Lower lobe of right lung (tissue), 2 donors: Measurements from ENCODE around the gene SIVA1. TPM values are rescaled to one million over a fixed set of nuclear protein-coding genes. Genes with fewer than 3 reads are reported as not detected.
"Not testable (repeated sequence)": the region's sequence is repeated elsewhere in the genome, so short reads cannot be mapped to it uniquely, and the experiment has no call there.

Experiments
- ATAC-seq, 2 donors: fragments of 200-7000 bp; cut with Tn5 transposase; one replicate each; pipeline ENCODE4 v1.9.1; 2020 to 2022; ENCODE audit warnings: mild to moderate bottlenecking in 2 of 2, moderate library complexity in 2 of 2
- DNase-seq: peaks from one replicate; pipeline ENCODE4 v3.0.0-alpha.2; 2020
- H3K27ac ChIP-seq: fragments of 200-600 bp; one replicate; pipeline ENCODE4 v1.8.0; 2022
- H3K27me3 ChIP-seq: fragments of 200-600 bp; one replicate; pipeline ENCODE4 v1.8.0; 2022; ENCODE audit warnings: low read depth
- H3K36me3 ChIP-seq: fragments of 200-600 bp; one replicate; pipeline ENCODE4 v1.8.0; 2022; ENCODE audit warnings: mild to moderate bottlenecking
- H3K4me1 ChIP-seq: fragments of 200-600 bp; one replicate; pipeline ENCODE4 v1.8.0; 2022
- H3K4me3 ChIP-seq: fragments of 200-600 bp; one replicate; pipeline ENCODE4 v1.8.0; 2022; ENCODE audit warnings: mild to moderate bottlenecking
- H3K9me3 ChIP-seq: fragments of 200-600 bp; one replicate; pipeline ENCODE4 v1.8.0; 2022
- CTCF ChIP-seq: fragments of 200-600 bp; IDR thresholded peaks from one replicate; pipeline ENCODE4 v1.8.0; 2022; ENCODE audit warnings: antibody characterized with exemption, mild to moderate bottlenecking
- intact Hi-C: fragments of 100-400 bp; cut with DNase I; formaldehyde crosslinking; loops from one replicate; pipeline ENCODE4 v1.11.0; 2022
- total RNA-seq: library from RNA; stranded (reverse); fragmentation: NEBNext Ultra II Directional; extraction: Animal tissue kit (Norgen Biotek cat#: 25700); gene quantifications from one replicate; pipeline ENCODE4 v1.2.1, GENCODE V29; 2021
- donor health status: DM: no; HTN: yes; CAD: no; lungs with severe emphysema.

SIVA1 gene
- total RNA-seq, 1 donor from 2014 or later, result 66.3 TPM

- H3K27ac ChIP-seq, result no peak overlapping the region
Observed at GRCh38 chr14:104747876-104748275, 5.1 kb upstream of the SIVA1 start.

DNA sequence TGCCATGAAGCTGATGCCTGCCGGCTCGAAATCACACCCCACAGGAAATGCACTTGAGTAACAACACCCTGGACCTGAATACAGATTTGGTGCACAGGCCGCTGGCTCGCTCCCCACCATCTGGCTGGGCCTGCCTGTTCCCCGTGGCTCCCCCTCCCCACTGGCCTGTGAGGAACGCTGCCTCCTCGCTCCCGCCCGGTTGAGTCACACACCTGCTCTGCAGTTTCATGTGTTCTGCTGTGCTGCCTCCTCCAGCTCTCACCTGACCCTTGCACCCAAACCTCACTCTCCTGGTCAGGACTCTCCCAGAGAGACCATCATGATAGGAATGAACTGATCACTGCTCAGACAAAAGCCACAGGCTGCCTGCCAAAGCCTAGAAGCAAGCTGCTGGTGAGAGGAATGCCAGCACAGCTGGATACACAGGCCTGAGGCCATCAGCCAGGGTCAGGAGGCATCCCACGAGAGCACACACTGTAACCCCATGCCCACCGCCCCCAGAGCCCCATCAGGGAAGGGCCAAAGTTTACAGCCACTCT, 3.8 kb upstream of the SIVA1 start:
- TF ChIP-seq CTCF, result no peak
- DNase-seq (no peak), ATAC-seq (no peak)
- no peak overlapping the region for H3K4me3 ChIP-seq
- H3K36me3 ChIP-seq, result no peaks in the 10 kb centered on the region
- H3K27me3 ChIP-seq, result no peaks in the 10 kb centered on the region
- H3K4me1 ChIP-seq, result peaks cover 12% of the 10 kb centered on the region
- no peak overlapping the region for H3K27ac ChIP-seq
- intact Hi-C loops, result no loop called here
- no peaks in the 10 kb centered on the region for H3K9me3 ChIP-seq

More at GRCh38 chr14:104747876-104748275, 5.1 kb upstream of the SIVA1 start:
- Histone ChIP-seq H3K4me3 (no peak overlapping the region), H3K27me3 (no peaks in the 10 kb centered on the region), H3K36me3 (no peaks in the 10 kb centered on the region), H3K4me1 (peaks cover 4% of the 10 kb centered on the region), H3K9me3 (no peaks in the 10 kb centered on the region)
- no peak for TF ChIP-seq CTCF
- DNase-seq (no peak), ATAC-seq (no peak)
- intact Hi-C loops, result no loop called here

DNA sequence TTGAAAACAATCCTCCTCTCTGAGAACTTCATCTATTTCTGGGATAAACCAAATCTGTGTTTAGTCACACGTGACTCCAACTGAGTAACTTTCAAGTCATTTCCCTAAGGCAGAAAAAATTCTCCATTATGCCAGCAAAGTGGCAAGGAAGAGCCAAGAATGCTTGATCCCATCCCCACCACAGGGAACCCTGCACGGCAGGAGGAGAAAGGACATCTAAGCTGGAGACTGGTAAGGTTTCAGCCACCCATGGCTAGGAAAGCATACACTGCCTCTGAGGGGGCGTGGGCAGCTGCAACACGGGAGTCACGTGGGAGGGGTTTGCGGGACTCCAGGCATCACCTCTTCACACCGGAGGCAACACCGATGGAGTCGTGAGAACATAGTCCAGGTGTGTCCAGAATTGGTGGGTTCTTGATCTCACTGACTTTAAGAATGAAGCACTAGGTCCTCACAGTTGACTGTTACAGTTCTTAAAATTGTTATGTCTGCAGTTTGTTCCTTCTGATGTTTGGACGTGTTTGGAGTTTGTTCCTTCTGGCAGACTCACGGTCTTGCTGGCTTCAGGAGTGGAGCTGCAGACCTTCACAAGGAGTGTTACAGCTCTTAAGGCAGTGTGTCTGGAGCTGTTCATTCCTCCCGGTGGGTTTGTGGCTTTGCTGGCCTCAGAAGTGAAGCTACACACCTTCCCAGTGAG, 2.7 kb upstream of the SIVA1 start:
- Histone ChIP-seq H3K27ac (no peak overlapping the region), H3K4me1 (peaks cover 22% of the 10 kb centered on the region), H3K36me3 (peaks cover 2% of the 10 kb centered on the region), H3K4me3 (no peak overlapping the region), H3K9me3 (no peaks in the 10 kb centered on the region), H3K27me3 (no peaks in the 10 kb centered on the region)
- DNase-seq, result no peak
- intact Hi-C loops, result no loop called here
- ATAC-seq, result no peak
- TF ChIP-seq CTCF, result no peak

GRCh38 chr14:104750753-104751057, 2.2 kb upstream of the SIVA1 start:
- intact Hi-C loops, DNase-seq, H3K27ac ChIP-seq, H3K27me3 ChIP-seq, H3K36me3 ChIP-seq, H3K4me3 ChIP-seq, H3K9me3 ChIP-seq, ATAC-seq: not testable (repeated sequence)
- peaks cover 22% of the 10 kb centered on the region for H3K4me1 ChIP-seq

- no peak for TF ChIP-seq CTCF
- peak overlapping the region; percentile 98 for H3K4me3 ChIP-seq
- peak overlapping the region; percentile 98 for H3K27ac ChIP-seq
- DNase-seq, result no peak
- H3K27me3 ChIP-seq, result no peaks in the 10 kb centered on the region
- H3K4me1 ChIP-seq, result peaks cover 22% of the 10 kb centered on the region
- peaks cover 18% of the 10 kb centered on the region for H3K36me3 ChIP-seq
- intact Hi-C loops, result no loop called here
- ATAC-seq, result no peak
- H3K9me3 ChIP-seq, result no peaks in the 10 kb centered on the region
Observed at GRCh38 chr14:104751539-104752422, 1.2 kb upstream of the SIVA1 start.

GRCh38 chr14:104752423-104752734, 568 bp upstream of the SIVA1 start:
- peak overlapping the region; percentile 98 for H3K27ac ChIP-seq

More at GRCh38 chr14:104752423-104752734, 568 bp upstream of the SIVA1 start:
- Histone ChIP-seq H3K9me3 (no peaks in the 10 kb centered on the region), H3K4me3 (peak overlapping the region; percentile 98), H3K27me3 (no peaks in the 10 kb centered on the region), H3K36me3 (peaks cover 24% of the 10 kb centered on the region), H3K4me1 (peaks cover 22% of the 10 kb centered on the region)
- no peak for ATAC-seq
- no peak for TF ChIP-seq CTCF
- intact Hi-C loops, result no loop called here
- DNase-seq, result no peak
